NCI-H345 treated with DMSO at 0.1 percent for 48 hours (cell line): ENCODE results near the gene NFIA.

Experiments used
- DNase-seq: peaks from one replicate; lab custom pipeline; 2025; ENCODE audit not compliant: unreplicated experiment; lab: John Stamatoyannopoulos, UW

The NFIA gene

GRCh38 chr1:61237659-61238358, 155.4 kb downstream of the NFIA start:
- no peak for DNase-seq

- DNase-seq, result no peak
Observed at GRCh38 chr1:61238359-61238665, 156.0 kb downstream of the NFIA start.

- no peak for DNase-seq
Observed at GRCh38 chr1:61240878-61241277, 158.5 kb downstream of the NFIA start.

DNA sequence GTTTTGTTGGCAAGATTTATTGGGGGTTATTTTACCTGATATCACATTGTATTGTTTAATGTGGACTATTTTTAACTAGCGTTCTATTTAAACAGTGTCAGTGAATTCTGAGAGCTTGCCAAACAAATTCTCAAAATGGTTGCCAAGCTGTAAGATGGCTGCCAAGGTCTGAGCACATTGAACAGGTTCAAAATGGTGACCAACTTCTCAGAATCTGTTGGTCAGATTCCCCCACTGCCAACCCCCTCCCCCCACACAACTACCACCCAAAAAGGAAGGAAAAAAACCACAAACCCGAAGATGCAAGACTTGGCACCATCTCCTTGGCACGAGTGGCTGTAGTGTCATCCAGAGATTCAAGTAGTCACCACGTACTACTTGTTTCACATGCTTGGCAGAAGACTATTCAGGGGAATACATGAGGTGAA, 159.1 kb downstream of the NFIA start:
- DNase-seq, result no peak

DNA sequence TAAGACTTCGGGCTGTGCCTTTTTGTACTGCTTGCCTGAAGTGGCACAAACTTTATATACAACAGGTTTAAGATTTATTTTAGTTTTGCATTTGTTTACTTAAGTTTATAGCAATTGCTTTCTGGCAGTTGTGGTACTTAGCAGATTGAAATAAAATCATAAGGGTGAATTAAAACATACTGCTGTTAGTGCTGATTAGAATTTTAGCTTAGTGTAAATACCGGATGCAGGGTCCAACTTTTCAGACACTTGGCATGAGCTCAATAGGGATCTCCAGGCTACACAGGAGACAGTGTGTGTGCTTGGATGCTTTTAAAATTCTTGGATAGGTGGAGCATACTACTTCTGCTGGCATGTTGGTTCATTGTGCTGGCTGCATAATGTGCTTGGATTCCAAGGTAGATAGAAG, 159.6 kb downstream of the NFIA start:
- no peak for DNase-seq

GRCh38 chr1:61244114-61244513, 161.8 kb downstream of the NFIA start:
- no peak for DNase-seq

GRCh38 chr1:61245696-61246400, 163.5 kb downstream of the NFIA start:
- DNase-seq, result no peak

DNA sequence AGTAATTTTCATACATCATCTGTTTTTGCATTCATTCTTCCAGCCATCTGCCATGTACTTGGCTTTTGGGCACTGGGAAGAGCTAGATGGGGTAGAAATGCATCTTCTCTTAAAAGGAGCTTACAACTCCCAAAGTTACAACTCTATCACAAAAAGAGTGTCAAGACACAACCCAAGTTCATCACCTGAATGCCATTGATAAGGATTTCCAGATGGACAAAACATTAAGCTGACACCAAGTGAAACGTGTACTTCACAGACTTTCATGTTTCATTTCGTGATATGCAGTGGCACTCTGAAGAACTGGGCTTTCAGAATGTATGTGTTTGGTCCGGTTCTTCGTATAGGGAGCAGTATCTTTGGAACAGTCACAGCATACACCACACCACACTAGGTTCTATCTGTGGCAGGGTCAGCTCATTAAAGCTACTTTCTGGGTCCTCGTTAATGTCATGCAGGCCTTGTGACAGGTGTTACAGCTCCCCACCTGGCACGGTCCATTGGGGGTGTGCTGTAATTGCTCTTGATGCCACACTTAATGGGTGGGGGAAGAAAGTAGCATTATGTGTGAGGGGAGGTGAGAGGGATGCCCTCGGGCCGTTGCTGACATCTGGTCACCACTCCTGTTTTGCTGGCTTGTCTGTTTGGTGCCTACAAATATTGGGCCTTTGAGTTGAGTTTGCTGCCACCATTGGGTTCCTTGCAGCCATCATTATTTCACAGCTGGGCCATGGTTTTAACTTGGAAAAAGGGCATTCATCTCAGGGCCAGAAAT, 164.9 kb downstream of the NFIA start:
- DNase-seq, result no peak

- no peak for DNase-seq
Observed at GRCh38 chr1:61247881-61248752, 165.8 kb downstream of the NFIA start.

DNA sequence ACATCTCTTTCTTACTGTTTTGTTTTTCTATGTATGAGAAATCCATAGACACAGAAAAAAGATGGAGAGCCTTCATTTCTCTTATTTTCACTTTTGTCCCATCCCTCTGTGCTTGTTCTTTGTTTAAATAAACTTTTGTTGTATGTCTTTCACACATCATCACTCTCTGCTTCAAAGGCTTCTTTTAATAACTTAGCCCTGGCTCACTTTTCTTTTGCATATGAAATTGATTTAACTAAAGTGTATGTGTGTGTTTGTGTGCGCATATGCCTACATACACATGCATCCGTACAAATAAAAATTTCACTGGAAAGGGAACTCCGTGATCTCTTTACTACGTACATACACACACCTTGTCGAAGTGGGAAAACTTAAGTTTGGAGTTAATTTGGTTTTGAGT, 168.6 kb downstream of the NFIA start:
- no peak for DNase-seq

DNA sequence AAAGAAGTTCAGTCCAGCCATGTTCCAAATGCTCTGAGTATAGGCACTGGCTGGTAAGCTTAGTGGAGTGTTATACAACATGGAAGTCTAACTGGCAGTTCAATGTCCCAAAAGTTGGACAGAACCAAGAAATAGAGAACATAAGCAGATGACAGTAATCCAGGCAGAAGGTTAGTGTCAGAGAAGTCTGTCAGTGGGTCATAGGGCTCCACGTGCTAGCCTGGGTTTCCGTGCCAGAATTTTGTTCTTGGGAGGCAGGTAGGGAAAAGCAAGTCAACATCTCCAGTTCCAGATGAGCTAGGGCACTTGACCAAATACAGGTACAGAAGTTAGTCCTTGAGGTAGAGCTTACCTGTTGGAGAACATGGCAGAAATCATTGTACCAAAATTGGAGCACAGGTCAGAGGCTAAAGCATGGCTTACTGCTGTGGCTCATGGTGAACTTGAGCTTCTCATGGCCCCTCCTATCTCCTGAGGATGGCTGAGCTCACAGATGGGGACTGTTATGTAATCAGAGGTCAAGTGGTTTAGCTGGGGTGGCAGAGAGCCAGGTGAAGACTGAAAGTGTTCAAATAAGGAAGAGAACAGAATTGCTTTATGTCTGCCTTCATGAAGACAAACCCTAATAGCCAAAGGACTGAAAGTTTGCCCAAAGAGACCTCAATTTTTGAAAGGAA, 170.8 kb downstream of the NFIA start:
- no peak for DNase-seq

GRCh38 chr1:61253912-61254633, 171.7 kb downstream of the NFIA start:
- DNase-seq, result no peak

GRCh38 chr1:61254634-61255357, 172.4 kb downstream of the NFIA start:
- DNase-seq, result no peak

DNA sequence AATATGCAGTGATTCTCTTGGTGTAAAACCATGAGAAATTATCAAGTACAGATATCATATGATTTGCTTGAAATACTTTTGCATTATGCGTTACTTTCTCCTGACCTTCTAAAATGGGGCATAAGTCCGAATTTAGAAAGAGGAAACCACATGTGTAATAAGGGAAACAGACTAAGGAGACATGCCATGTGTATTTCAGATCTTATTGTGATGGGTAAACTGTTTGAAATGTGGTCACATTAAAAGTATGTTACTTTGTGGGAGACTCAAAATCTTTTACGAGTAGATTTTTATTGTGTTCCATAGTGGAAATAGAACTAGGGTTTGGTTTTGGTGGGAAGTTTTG, 173.0 kb downstream of the NFIA start:
- no peak for DNase-seq

GRCh38 chr1:61259379-61260148, 177.2 kb downstream of the NFIA start:
- DNase-seq, result no peak

DNA sequence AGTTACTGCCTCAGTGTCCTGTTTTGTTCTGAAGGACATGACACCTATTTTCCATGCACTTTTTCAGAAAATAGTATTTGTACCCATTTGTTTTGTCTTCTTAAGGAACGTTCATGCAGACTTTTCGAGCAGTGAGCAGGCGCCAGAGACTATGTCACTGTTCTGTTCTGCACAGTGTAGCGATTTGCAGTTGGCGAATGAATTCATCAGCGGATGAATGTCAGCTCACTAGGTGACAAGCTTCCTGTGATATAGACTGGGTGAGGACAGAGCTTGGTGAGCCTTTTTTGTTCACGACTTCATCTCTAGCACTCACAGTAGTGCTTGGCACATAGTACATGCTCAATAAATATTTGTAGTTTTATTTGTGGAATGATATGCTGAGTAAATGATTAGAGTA, 177.8 kb downstream of the NFIA start:
- no peak for DNase-seq

DNA sequence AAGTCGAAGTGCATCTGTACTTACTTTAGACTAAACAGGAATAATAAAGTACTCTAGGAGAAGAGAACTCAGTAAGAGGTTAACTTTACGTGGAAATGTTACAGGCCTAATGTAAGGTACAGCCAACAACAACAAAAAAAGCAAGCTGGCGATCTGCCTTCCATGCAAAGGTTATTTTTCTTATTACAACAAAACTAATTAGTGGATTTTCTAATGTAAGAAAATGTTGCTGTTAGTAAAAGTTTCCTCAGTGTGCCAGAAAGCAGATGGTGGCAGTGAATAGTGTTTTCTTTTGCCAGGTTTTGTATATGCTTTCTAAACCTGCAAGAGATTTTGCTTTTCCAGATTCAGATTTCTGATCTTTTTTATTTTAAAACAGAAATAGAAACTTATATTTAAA, 179.2 kb downstream of the NFIA start:
- no peak for DNase-seq

DNA sequence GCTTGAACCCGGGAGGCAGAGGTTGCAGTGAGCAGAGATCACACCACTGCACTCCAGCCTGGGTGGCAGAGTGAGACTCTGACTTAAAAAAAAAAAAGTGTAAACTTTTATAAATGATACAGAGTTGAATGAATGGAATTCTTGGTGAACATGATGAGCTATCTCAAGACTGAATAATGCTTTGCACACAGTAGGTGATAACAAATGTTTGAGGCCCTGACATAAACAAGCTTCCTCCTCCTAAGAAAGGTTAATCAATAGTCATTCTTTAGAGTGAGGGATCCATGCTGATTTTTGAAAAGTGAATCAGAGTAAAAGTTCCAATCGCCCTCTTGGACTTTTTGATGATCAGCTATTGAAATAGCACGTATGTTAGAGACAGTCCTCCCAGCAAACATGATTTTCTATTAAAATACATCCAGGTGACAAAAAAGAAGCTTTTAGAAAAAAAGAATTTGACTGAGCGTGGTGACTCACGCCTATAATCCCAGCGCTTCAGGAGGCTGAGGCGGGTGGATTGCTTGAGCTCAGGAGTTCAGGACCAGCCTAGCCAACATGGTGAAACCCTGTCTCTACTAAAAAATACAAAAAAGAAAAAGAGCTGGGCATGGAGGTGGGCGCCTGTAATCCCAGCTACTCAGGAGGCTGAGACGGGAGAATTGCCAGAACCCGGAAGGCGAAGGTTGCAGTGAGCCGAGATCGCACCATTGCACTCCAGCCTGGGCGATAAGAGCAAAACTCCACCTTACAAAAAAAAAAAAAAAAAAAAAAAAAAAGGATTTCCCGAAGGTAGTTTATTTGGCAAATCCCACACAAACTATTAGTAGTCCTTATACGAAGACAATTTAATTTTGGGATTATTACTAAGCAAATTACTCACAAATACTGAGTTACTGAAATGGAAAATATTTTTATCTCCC, 181.8 kb downstream of the NFIA start:
- no peak for DNase-seq
